ENCODE data around the gene COL6A5.
"Not testable (repeated sequence)": the region's sequence is repeated elsewhere in the genome, so short reads cannot be mapped to it uniquely, and the experiment has no call there.

Gene COL6A5

DNA sequence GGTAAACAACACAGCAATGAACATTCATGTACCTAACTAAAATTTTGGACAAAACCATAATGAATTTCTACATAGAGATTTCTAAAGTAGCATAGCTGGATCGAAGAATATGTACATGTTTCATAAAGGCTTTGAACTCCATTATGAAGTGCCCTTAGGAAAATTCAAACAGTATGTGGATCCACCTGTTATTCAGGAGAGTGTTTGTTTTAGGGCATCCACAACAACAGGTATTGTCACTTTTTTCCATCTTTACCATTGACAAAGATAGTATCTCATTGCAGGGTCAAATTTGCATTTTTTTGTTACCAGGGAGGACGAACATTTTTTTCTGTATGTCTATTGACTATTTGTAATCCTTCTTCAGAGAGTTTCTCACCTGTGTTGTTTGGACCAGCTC lies 75.0 kb downstream of the COL6A5 start:
- H3K9me3 ChIP-seq (ENCODE audit: control insufficient read depth, low read length), result no peaks in the 10 kb centered on the region
- H3K4me1 ChIP-seq (ENCODE audit: control insufficient read depth, insufficient read depth, low read length), result no peaks in the 10 kb centered on the region
- no peak overlapping the region for H3K4me3 ChIP-seq (ENCODE audit: low read length)
- no peaks in the 10 kb centered on the region for H3K36me3 ChIP-seq (ENCODE audit: control insufficient read depth, insufficient read depth, low read length, severe bottlenecking)
- H3K9ac ChIP-seq (ENCODE audit: low read length), result no peak overlapping the region
- no peak for DNase-seq (ENCODE audit: low read depth)
- peaks cover 13% of the 10 kb centered on the region for H3K27me3 ChIP-seq (replicated peaks; ENCODE audit: control insufficient read depth, insufficient read depth, low read length)

DNA sequence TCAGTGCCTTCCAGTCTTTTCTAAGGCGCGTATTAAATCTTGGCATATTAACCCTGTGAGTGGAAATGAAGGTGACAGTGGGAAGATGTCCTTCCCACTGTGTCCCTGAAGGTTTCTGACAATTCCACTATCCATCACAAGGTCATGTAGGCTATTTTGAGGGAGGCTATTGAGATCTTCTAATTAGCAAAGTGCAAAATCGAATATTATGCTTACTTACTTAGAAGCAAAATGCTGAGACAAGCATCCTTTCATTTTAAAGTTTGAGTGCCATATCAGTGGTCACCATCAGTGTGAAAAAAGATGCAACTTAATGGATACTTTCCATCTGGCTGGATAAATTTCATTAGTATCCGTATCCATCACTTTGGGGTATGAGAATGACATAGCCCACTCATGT lies 77.6 kb downstream of the COL6A5 start:
- Histone ChIP-seq H3K9me3 (ENCODE audit: control insufficient read depth, low read length) (no peaks in the 10 kb centered on the region), H3K36me3 (ENCODE audit: control insufficient read depth, insufficient read depth, low read length, severe bottlenecking) (no peaks in the 10 kb centered on the region), H3K4me3 (ENCODE audit: low read length) (no peak overlapping the region), H3K27me3 (replicated peaks; ENCODE audit: control insufficient read depth, insufficient read depth, low read length) (peaks cover 11% of the 10 kb centered on the region), H3K9ac (ENCODE audit: low read length) (no peak overlapping the region), H3K4me1 (ENCODE audit: control insufficient read depth, insufficient read depth, low read length) (no peaks in the 10 kb centered on the region)
- DNase-seq (ENCODE audit: low read depth), result no peak

DNA sequence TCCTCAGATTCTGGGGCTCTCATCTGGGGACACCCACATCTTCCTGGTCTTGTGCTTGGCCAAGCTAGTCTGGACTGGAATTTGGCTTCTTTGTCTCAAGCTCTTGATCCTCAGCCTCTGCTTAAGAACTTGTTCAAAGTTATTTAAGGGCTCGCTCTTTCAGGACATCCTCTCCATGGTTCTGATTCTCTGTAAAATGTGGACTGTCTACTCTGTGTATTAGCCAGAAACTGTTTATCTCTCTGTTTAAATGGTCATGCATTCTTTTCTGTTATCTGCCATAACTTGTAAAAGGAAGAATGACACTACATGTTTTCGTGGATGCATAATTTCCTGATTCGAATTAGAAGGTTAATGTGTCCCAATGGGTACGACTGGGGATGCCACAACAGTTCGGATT lies 79.4 kb downstream of the COL6A5 start:
- Histone ChIP-seq H3K36me3 (ENCODE audit: control insufficient read depth, insufficient read depth, low read length, severe bottlenecking) (no peaks in the 10 kb centered on the region), H3K4me1 (ENCODE audit: control insufficient read depth, insufficient read depth, low read length) (no peaks in the 10 kb centered on the region), H3K4me3 (ENCODE audit: low read length) (no peak overlapping the region), H3K9ac (ENCODE audit: low read length) (no peak overlapping the region), H3K9me3 (ENCODE audit: control insufficient read depth, low read length) (no peaks in the 10 kb centered on the region), H3K27me3 (replicated peaks; ENCODE audit: control insufficient read depth, insufficient read depth, low read length) (peaks cover 10% of the 10 kb centered on the region)
- DNase-seq (ENCODE audit: low read depth), result no peak

DNA sequence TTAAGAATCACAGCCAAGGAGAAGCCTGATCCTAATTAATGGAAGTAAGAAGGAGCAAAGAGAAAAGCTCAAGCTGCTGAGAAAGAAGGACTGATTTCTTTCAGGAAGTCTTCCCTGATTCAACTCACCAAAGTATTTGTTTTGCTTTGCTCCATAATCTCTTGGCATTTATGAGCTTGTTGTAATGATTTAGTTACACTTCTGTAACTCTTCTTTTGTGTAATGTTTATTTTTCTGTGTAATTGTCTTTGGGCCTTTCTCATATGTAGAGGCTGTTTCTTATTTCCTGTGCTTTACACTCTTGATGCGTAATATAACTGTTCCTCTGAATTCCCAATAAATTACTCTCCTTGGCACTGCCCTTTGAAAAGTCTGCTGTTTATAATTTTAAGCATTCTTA lies 80.0 kb downstream of the COL6A5 start:
- Histone ChIP-seq H3K4me1 (ENCODE audit: control insufficient read depth, insufficient read depth, low read length) (no peaks in the 10 kb centered on the region), H3K4me3 (ENCODE audit: low read length) (no peak overlapping the region), H3K9ac (ENCODE audit: low read length) (no peak overlapping the region), H3K36me3 (ENCODE audit: control insufficient read depth, insufficient read depth, low read length, severe bottlenecking) (no peaks in the 10 kb centered on the region), H3K9me3 (ENCODE audit: control insufficient read depth, low read length) (no peaks in the 10 kb centered on the region), H3K27me3 (replicated peaks; ENCODE audit: control insufficient read depth, insufficient read depth, low read length) (peaks cover 10% of the 10 kb centered on the region)
- peak; percentile 69 for DNase-seq (ENCODE audit: low read depth)

DNA sequence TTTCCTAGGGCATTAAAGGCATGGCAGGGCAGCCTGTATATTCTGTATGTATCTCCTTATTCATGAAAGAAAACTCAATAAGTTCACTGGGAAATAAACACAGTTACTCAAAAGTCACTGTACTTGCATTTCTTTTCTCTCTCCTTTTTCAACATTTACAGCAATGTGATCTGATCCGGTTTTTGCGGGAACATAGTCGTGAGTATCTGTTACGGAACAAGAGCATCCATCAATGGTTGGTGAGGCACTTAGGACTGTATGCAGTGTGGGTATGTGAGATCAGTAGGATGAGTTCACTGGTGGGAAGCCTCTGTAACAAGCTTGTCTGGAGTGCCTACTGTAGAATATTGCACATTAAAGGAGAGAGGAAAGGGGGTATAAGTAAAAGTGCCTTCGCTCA lies 80.7 kb downstream of the COL6A5 start:
- H3K9me3 ChIP-seq (ENCODE audit: control insufficient read depth, low read length), result no peaks in the 10 kb centered on the region
- H3K4me1 ChIP-seq (ENCODE audit: control insufficient read depth, insufficient read depth, low read length), result no peaks in the 10 kb centered on the region
- no peak for DNase-seq (ENCODE audit: low read depth)
- peaks cover 10% of the 10 kb centered on the region for H3K27me3 ChIP-seq (replicated peaks; ENCODE audit: control insufficient read depth, insufficient read depth, low read length)
- no peak overlapping the region for H3K9ac ChIP-seq (ENCODE audit: low read length)
- no peak overlapping the region for H3K4me3 ChIP-seq (ENCODE audit: low read length)
- no peaks in the 10 kb centered on the region for H3K36me3 ChIP-seq (ENCODE audit: control insufficient read depth, insufficient read depth, low read length, severe bottlenecking)

DNA sequence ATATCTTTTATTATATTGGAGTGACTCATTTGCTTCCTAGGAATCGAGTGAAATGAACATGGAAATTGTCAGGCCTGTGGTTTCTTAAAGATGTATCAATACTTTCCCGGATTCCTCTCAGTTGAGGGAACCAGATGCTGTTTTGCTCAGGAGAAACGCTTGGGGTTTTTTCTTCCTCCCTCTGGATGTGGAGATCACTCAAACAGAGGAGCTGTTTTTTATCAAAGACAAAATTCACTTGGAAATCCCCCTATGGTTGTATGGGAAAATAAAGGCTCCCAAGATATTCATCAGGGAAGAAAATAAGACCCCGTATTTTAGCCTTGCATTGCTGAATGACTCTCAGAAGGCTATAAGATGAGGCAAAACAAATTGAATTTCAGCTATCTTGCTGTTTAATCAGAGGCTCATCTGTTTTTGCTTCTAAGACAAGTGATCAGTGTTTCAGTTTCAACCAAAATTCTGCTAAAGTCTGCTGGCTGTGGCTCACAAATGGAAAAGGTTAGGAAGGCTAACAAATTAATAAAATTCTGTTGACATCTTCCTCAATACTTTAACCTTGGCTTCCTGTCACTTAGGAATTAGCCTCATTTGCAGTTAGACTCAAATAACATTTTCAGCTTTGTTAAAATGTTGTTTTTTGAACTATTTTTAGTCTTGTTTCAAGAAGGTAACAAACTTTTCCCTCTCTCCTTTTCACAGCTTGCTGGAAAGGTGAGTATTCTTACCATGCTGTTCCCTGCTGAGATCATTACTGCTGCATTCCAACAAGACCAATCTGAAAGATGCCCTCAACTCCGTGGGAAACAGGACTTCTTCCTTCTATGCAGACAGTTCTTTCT lies 83.6 kb downstream of the COL6A5 start:
- H3K9me3 ChIP-seq (ENCODE audit: control insufficient read depth, low read length), result no peaks in the 10 kb centered on the region
- no peak for DNase-seq (ENCODE audit: low read depth)
- H3K27me3 ChIP-seq (replicated peaks; ENCODE audit: control insufficient read depth, insufficient read depth, low read length), result peaks cover 10% of the 10 kb centered on the region

DNA sequence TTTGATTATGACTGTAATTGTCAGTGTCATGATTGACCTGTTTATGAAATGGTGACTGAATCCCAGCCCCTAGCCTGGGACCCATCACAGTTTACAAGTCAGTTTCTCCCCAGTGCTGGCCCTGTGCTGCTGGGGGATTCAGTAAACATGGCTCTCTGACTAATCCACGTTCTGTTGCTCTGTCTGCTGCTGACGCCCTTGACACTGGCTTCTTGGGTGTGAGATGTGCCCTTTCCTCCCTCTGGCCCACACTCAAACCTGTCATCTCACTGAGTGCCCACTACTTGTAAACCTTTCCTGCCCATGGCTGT lies 84.2 kb downstream of the COL6A5 start:
- Histone ChIP-seq H3K36me3 (ENCODE audit: control insufficient read depth, insufficient read depth, low read length, severe bottlenecking) (no peaks in the 10 kb centered on the region), H3K4me1 (ENCODE audit: control insufficient read depth, insufficient read depth, low read length) (no peaks in the 10 kb centered on the region), H3K27me3 (replicated peaks; ENCODE audit: control insufficient read depth, insufficient read depth, low read length) (peaks cover 10% of the 10 kb centered on the region), H3K9ac (ENCODE audit: low read length) (no peak overlapping the region), H3K9me3 (ENCODE audit: control insufficient read depth, low read length) (no peaks in the 10 kb centered on the region), H3K4me3 (ENCODE audit: low read length) (no peak overlapping the region)
- DNase-seq (ENCODE audit: low read depth), result no peak

More for the DNA sequence above, 83.6 kb downstream of the COL6A5 start:
- Histone ChIP-seq H3K4me1 (ENCODE audit: control insufficient read depth, insufficient read depth, low read length) (no peaks in the 10 kb centered on the region), H3K9ac (ENCODE audit: low read length) (no peak overlapping the region), H3K4me3 (ENCODE audit: low read length) (no peak overlapping the region), H3K36me3 (ENCODE audit: control insufficient read depth, insufficient read depth, low read length, severe bottlenecking) (no peaks in the 10 kb centered on the region)

DNA sequence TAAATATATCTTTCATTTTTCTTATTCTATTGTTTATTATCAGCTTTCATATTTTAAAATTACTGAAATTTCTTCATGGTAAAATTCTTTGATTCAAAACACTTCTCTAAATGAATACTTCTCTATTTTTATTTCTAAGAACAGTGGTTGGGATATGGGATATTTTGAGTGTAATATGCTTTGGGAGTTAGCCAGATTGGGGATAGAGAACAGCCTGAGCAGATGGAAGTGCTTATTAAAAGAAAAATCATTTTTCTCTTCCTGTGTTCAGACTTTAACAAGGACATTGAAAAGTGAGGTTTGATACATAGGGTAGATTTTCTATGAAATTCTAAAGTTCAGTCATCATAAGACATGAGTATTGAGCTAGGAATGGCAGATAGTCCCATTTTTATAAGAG lies 84.8 kb downstream of the COL6A5 start:
- no peak overlapping the region for H3K4me3 ChIP-seq (ENCODE audit: low read length)
- no peaks in the 10 kb centered on the region for H3K9me3 ChIP-seq (ENCODE audit: control insufficient read depth, low read length)
- peaks cover 10% of the 10 kb centered on the region for H3K27me3 ChIP-seq (replicated peaks; ENCODE audit: control insufficient read depth, insufficient read depth, low read length)
- H3K9ac ChIP-seq (ENCODE audit: low read length), result no peak overlapping the region
- H3K36me3 ChIP-seq (ENCODE audit: control insufficient read depth, insufficient read depth, low read length, severe bottlenecking), result no peaks in the 10 kb centered on the region
- H3K4me1 ChIP-seq (ENCODE audit: control insufficient read depth, insufficient read depth, low read length), result no peaks in the 10 kb centered on the region
- no peak for DNase-seq (ENCODE audit: low read depth)

DNA sequence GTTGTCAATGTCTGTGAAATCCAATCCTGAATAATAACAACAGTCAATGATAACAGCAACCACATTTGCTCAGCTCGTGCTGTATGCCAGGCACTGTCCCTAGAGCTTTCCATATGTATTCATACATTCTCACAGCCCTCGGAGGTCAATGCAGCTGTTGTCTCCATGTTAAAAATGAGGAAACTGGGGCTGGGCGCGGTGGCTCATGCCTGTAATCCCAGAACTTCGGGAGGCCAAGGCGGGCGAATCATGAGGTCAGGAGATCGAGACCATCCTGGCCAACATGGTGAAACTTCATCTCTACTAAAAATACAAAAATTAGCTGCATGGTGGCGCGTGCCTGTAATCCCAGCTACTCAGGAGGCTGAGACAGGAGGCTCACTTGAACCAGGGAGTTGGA lies 86.6 kb downstream of the COL6A5 start:
- H3K4me1 ChIP-seq (ENCODE audit: control insufficient read depth, insufficient read depth, low read length); DNase-seq (ENCODE audit: low read depth); H3K36me3 ChIP-seq (ENCODE audit: control insufficient read depth, insufficient read depth, low read length, severe bottlenecking): not testable (repeated sequence)

DNA sequence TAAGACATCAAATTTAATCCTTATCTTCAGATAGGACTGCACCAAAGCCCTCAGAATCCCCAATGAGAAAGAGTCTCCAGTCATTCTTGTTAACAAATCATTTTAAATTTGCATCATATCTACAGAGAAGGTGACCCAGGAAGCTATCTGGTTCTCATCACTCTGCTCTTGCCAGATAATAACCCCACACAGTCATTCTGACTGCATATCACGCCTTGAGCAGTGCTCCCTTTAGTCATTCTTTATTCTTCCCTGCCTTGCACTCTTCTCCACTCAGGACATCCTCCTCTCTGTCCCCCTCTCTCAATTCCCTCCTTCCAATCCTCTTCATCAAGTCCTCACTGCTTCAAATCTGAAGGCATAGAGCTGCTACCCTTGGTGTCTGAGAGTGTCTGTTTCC lies 87.8 kb downstream of the COL6A5 start:
- Histone ChIP-seq H3K9me3 (ENCODE audit: control insufficient read depth, low read length) (no peaks in the 10 kb centered on the region), H3K27me3 (replicated peaks; ENCODE audit: control insufficient read depth, insufficient read depth, low read length) (no peaks in the 10 kb centered on the region), H3K9ac (ENCODE audit: low read length) (no peak overlapping the region), H3K4me1 (ENCODE audit: control insufficient read depth, insufficient read depth, low read length) (no peaks in the 10 kb centered on the region), H3K36me3 (ENCODE audit: control insufficient read depth, insufficient read depth, low read length, severe bottlenecking) (no peaks in the 10 kb centered on the region), H3K4me3 (ENCODE audit: low read length) (no peak overlapping the region)
- DNase-seq (ENCODE audit: low read depth), result no peak

More for the DNA sequence above, 86.6 kb downstream of the COL6A5 start:
- H3K27me3 ChIP-seq (replicated peaks; ENCODE audit: control insufficient read depth, insufficient read depth, low read length); H3K9ac ChIP-seq (ENCODE audit: low read length); H3K9me3 ChIP-seq (ENCODE audit: control insufficient read depth, low read length); H3K4me3 ChIP-seq (ENCODE audit: low read length): not testable (repeated sequence)

DNA sequence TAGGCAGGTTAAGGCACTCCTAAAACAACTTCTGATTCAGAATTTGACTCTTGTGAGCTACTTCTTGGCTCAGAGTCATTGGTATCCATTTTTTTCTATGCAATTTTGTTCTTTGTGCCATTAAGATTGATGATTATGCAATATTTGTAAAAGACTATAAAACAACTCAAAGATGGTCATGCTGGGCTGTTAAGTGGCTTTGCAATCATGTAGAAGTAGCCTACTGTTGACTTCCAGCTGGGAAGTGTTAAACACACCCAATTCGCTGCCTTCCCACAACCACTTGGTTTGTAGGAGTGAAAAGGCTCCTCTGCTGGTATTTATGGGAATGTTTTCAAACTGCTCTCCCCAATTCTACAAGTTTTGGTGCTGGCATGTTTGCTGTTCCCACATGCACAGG lies 96.8 kb downstream of the COL6A5 start:
- no peaks in the 10 kb centered on the region for H3K27me3 ChIP-seq (replicated peaks; ENCODE audit: control insufficient read depth, insufficient read depth, low read length)
- H3K9ac ChIP-seq (ENCODE audit: low read length), result no peak overlapping the region
- DNase-seq (ENCODE audit: low read depth), result no peak
- no peaks in the 10 kb centered on the region for H3K36me3 ChIP-seq (ENCODE audit: control insufficient read depth, insufficient read depth, low read length, severe bottlenecking)
- H3K4me1 ChIP-seq (ENCODE audit: control insufficient read depth, insufficient read depth, low read length), result peaks cover 9% of the 10 kb centered on the region
- no peak overlapping the region for H3K4me3 ChIP-seq (ENCODE audit: low read length)
- no peaks in the 10 kb centered on the region for H3K9me3 ChIP-seq (ENCODE audit: control insufficient read depth, low read length)

DNA sequence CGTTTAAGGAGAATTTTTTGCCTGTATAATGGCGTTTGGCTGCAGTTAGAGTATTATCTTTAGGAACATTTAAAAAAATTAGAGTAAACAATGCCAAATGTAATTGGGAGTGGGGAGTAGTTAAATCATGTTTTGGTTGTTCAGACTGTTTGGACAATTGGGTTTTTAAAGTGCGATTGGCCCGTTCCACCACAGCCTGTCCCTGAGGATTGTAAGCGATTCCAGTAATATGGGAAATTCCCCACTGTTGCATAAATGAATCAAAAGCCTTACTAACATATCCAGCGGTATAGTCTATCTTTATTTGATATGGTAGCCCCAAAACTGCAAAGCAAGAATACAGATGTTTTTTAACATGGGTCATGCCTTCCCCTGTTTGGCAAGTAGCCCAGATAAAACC lies 101.4 kb downstream of the COL6A5 start:
- not testable (repeated sequence) for H3K36me3 ChIP-seq (ENCODE audit: control insufficient read depth, insufficient read depth, low read length, severe bottlenecking); H3K9ac ChIP-seq (ENCODE audit: low read length); H3K27me3 ChIP-seq (replicated peaks; ENCODE audit: control insufficient read depth, insufficient read depth, low read length); H3K9me3 ChIP-seq (ENCODE audit: control insufficient read depth, low read length); DNase-seq (ENCODE audit: low read depth); H3K4me3 ChIP-seq (ENCODE audit: low read length)
- H3K4me1 ChIP-seq (ENCODE audit: control insufficient read depth, insufficient read depth, low read length), result peaks cover 10% of the 10 kb centered on the region
